SHP77 (cell line): ENCODE measurements around the gene IL17RB.

Source experiments
- DNase-seq, 2 experiments: peaks; one replicate each; lab custom pipeline; 2025; lab: John Stamatoyannopoulos, UW

IL17RB gene

DNA sequence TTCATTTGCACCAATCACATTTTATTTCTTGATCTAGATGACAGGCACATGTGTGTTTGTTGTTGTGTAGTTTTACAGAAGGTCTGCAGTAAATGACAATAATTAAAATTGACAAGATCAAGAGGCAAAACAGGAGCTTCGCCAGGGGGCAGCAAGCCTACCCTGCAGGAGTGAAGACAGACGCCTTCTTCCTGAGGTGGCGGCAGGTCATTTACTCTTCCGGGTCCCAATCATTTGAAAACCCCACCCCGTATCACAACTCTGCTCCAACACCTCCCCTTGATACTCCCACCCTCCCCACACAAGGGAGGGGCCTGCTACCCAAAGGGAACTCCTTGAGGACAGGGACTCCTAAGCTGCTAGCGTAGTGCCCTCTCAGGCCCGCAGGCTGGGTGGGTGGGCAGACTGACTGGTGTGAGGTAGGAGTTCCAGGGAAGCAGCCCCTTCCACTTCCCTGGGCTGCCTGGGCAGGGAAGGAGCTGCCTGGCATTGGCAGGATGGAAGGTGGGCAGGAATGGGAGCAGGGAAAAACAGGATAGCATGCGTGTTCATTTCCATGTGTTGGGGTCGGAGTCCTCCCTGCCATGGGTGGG, 13.2 kb upstream of the IL17RB start:
- no peak for DNase-seq

DNA sequence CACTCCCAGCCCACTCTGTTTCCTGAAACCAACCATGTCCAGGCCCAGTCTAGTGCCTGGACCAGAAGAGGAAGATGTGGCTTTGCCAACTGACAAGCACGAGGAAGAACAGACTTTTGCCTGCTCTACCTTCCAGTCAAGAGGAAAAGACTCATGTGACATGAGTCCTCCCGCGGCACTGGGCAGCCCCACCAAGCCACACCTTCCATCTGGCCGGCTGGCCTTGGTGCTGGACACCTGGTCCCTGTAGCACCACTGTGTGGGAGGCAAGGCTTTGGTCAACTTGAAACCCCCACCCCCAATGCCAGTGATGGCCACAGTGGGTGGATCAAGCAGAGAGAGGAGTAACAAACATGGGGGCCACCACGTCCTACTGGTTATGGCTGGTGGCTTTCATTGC, 12.7 kb upstream of the IL17RB start:
- no peak for DNase-seq

DNA sequence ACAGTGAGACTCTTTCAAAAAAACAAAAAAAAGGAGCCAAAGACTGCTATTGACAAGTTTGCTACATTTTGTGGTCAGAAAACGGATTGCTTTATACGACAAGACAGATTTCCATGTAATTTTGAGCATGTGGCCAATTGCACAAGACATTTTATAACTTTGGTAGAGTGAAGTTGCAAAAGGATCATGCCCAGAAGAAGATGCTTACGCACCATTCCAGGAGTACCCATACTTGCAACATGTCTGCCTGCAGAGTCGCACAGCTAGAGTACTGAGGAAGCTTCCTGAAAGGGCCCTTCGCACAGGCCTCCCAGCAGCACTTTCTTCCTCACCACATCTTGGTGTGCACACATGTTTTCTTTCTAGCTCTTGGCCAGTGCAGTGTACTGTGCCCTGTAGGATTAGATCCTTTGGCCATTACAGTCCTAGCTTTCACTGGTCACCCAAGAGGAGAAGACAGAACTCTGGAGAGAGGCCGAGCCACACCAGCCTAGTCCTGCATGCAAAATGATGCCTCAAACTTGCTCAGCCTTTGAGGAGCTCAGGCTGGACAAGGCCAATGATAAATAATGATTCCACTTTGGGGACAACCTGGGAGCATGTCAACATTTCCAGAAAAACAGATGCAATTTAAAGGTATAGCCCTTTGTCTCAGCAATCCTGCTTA, 11.8 kb upstream of the IL17RB start:
- DNase-seq = no peak

DNA sequence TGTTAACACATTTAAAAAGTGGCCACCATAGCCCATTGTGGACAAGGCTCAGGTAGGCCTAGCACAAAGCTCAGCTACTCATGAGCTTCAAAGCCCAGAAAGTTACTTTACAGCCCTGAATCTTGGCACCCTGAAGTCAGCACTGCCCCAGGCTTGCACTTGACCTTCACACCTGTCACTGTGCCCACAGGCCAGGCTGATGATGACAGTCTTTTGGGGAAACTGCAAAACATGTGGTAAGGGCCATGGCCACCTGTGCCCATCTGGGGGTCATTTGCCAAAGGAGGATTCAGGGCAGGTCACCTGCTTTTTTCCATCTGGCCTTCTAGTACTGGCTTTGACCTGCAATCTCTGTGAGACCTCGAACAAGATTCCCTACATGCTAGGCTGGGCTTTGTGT, 11.1 kb upstream of the IL17RB start:
- no peak for DNase-seq

DNA sequence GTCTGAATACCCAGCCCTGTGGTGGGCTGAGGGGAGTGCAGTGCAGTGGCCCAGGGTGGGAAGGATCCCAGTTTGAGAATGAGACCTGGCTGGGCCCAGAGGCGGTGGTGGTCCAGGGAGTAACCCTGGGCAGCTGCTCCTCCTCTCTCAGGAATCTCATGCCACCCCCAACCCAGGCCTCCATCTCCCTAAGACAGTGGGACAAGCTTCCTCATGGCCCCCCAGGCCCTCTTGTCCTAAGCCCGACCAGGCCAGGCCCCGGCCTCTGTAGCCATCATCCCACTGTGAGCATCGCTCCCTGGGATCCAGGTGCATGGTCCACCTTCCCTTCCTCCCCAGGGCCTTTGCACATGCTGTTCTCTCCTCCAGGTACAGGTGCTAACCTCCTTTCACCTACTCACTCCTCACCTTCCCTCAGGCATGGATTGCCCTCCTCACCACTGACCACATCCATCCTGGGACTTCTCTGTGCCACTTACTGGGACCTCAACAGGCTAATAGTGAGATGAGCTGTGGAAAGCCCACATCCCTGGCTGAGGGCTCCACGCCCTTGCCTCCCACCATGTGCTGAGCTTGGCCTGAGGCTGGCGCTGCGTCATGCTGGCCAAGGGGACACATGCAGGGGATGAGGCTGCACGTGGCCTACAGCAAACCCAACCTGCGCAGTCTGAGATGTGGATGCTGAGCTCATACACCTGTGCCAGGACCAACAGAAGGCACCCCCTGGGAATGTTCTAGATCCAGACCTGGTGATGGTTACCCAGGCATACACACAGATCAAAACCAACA, 10.1 kb upstream of the IL17RB start:
- DNase-seq = no peak

DNA sequence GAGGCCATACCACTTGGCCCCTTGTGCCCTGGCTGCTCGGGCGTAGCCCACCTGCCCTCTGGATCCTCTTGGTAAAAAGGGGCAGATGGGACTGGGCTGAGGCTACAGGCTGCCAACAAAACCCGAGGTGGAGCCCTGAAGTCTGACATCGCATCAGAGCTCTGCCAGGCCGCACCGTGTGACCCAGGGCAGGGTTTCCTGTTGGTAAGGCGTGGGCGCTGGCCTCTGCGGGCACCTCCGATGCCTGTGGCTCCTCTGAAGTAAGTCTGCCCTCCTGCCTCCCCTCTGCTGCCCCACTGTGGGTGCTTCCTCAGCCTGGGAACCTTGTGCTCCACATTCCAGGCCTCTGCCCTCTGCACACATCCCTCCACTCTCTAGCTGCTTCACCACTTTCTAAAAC, 9.0 kb upstream of the IL17RB start:
- no peak for DNase-seq

DNA sequence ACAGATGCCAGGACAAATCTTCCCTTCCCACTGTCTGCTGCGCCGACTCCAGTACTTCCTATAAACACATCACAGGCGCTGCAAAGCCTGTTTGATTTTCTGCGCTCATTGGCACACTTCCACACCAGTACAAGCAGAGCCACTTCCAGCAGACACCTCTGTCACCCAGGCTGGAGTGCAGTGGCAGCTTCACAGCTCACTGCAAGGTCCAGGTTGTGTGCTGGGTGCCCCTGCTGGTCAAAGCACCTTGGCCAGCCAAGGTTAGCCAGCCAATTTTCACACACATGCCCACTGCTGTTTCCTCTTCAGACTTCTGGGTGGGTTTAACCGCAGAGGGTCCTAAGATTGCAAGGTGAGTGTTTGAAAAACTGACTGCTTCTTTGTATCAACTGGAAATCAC, 5.1 kb upstream of the IL17RB start:
- peak; percentile 56 to 65 for DNase-seq

DNA sequence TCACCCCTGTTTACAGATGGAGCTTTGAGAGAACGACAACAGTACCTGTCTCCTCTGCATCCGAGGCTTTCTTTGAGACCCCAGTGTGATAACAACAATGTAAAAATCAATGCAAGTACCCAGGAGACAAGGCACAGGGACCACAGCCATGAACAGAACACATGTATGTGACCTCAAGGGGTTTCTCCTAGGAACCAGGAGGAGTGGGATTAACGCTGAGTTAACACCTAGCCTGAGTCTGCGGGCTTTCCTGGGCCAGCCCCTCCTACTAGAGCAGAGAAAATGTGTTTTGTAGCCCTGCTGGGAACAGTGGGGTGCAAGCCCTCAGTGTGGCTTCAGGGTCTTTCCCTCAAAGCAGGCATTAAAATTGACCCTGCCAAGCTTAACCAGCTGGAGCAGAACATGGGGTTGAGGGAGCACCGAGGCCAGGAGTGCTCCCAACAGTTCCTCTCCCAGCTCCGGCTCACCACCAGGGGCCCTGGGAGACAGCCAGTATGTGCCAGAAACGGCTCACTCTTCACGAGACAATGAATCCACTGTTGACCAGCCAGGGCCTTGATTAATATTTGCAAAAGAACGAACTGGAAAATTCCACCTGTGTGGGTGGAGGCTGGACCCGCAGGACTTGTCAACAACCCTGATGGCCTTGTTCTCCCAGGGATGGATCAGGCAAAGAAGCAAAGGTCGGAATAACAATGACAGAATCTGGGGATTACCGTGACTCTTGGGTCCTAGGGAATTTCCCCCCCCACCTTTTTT, 3.8 kb upstream of the IL17RB start:
- peak; percentile 58 to 61 for DNase-seq

DNA sequence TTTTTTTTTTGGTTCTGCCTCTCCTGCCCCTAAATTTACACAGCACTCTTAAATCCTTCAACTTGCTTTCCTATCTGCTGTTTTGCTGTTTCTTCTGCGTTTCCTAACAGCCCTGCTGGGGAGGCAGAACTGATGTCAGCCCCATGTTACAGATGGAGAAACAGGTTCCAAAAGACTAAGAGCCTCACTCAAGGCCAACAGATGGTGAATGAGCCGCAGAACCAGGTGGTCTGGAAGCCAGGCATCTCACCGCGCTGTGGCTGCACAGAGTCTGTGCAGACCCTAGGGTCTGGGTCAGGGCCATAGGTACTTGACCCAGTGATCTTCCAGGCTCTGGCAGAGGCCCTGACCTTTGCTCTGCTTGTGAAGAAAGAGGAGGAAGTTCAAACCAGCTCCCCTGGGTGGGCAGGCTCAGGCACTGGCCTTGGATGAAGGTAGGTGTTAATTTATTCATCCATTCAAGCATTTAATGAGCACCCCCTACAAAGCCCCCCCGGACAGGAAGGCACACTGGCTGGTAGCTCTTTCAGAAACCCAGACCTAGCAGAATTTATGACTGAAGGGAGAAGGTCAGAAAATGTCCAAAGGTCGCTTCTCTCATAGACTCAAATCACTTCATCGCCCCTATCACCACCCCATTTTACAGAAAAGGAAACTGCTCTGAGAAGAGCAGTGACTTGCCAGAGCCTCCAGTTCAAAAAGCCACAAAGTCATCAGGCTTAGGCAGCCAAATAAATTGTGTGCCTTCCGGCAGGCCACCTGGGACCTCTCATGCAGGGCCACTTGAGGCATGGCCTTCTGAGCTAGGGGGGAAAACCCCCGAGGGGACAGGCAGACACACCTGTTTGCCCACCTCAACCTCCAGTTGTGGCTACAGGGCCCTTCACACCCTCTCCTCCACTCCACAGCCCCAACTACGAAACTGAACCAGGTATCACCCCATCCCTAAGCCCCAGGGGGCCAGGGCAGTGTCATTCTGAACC, 2.9 kb upstream of the IL17RB start:
- DNase-seq = no peak

DNA sequence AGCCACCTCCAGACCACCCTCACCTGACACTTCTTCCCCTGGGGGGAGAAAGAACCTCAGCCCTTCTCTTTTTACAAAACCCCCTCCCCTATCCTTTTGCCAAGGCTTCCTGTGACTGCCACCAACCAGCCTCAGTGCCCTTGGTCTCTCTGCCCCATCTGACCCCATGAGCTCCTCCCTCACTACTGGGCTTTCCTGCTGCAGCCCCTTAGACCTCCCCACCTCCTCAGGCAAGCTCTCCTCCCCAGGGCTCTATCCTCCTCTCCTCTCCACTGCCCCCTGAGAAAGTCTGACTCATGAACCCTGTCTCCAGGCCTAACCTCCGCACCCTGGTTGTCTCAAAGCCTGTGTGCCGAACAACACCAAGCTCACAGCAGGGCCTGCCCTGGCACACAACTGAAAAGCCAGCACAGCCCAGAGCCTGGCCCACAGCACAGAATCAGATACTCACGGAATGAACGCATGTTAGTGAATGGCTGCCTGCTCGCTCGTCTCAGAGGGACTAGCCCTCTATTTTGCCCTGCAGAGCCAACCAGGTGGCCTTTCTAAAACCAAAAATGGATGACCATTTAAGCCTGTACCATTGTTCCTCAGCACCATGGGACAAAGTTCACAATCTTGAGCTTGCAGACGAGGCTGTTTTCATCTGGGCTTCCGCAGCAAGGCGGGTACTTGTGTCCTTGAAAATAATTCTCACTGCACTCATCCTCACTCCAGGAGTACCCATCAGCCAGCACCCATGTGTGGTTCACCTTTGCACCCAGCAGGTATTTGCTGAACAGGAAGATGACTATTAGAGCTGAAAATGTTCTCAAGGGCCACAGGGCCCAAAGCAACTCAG, 1.9 kb upstream of the IL17RB start:
- DNase-seq = no peak

DNA sequence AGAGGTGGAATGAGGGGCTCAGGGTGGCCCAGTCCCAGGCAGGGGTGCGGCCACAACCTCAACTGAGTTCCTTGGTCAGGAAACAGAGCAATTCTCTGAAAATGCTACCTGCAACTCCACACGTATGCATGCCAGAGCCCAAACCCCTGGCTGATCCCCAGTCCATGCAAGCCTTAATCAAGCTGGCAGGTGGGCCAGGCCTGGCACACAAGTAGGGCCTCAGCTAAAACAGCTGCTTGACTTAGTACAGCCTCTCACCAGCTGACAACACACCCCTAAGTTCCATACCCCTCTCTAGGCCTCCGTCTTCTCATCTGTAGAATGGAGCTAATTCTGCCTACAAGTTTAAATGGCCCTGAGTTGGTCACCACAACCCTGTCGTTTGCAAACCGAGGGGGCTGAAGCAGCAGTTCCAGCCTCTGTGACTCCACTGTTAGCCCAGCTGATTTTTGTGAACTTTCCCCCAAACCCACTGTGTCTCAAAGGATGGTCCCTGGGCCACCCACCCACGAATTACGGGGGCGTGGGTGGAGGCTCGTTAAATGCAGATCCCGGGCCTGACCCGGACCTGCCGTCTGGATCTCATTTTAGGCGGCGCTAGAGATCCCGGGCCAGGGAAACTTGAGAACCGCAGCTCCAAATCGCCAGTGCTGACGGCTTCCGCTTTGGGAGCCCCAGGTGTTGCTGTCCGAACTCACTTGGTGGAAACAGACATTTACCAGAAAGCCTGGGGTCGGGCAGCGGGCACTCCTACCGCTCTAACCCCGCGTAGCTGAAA, 1.1 kb upstream of the IL17RB start:
- DNase-seq = no peak

DNA sequence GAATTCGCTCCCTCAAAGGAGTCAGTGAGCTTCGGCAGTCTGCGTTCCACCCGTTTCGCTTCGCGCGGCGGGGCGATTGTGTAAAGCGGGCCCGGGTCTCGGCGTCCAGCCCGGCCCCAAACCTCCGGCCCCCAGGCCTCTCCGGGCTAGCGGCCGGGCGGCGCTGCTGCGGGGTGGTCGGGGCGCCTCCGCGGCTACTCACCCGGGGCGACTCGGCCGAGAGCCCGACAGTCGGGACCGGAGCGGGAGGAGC, 561 bp upstream of the IL17RB start:
- DNase-seq = no peak

DNA sequence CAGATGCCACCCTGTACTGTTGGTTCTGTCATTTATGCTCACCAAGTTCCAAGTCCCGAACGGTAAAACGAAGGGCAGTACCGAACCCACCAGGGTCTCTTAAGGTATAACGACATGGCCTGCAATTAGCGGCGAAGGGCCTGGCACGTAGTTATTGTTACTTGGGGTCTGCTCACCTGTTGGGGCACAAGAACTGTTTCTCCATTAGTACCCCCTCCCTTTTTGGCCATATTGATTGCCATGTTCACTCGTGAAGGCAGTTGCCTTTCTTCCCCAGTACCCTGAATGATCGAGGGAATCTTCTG, 435 bp downstream of the IL17RB start:
- DNase-seq = no peak

DNA sequence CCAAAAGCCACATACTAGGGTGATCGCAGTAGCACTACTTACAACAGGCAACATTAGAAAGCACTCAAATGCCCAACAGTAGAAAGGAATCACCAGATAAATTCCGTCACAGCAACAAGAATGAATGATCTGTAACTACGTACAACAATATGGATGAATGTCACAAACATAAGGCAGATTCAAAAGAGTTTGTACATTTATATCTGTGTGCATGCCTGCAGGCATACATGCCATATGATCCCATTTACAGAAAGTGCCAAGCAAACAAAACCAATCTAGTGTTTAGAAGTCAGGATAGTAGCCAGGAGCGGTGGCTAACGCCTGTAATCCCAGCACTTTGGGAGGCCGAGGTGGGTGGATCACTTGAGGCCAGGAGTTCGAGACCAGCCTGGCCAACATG, 3.5 kb downstream of the IL17RB start:
- no peak for DNase-seq

DNA sequence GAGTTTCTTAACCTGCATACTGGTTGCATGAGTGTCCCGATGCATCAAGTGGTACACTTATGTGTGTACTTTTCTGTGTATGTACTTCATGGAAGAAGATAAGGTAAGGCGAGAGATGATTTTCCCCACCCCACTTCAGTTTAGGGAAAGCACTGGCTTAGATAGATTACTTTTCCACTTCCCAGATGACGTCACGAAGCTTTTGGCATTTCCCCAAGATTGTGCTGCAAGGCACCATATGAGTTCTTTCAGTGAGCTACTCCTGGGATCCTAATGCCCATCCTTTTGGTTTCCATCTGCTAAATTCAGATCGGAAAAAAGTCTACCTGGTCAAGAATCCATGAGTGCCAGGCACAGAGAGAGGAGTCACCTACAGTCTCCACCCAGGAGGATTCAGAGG, 4.5 kb downstream of the IL17RB start:
- peak in 1 of 2 experiments; percentile 9 for DNase-seq

DNA sequence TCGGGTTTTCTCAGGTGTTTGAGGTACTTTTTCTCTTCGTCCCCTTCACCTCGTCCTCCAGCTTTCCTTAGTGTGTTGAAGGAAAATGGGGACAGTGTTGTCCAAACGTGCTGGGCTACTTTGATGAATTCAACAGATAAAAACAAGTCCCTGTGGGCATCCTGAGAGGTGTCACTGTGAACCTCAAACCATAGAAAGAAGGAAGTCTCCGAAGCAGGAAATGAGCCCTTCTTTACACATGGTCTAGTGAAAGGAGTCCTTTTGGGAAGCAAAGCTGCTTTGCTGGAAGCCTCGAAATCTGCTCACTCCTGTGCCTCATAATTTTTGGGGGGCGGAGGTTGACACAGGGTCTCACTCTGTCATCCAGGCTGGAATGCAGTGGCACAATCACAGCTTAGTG, 10.6 kb downstream of the IL17RB start:
- no peak for DNase-seq

DNA sequence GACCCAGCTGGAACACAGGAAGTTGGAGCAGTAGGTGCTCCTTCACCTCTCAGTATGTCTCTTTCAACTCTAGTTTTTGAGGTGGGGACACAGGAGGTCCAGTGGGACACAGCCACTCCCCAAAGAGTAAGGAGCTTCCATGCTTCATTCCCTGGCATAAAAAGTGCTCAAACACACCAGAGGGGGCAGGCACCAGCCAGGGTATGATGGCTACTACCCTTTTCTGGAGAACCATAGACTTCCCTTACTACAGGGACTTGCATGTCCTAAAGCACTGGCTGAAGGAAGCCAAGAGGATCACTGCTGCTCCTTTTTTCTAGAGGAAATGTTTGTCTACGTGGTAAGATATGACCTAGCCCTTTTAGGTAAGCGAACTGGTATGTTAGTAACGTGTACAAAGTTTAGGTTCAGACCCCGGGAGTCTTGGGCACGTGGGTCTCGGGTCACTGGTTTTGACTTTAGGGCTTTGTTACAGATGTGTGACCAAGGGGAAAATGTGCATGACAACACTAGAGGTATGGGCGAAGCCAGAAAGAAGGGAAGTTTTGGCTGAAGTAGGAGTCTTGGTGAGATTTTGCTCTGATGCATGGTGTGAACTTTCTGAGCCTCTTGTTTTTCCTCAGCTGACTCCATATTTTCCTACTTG, 11.9 kb downstream of the IL17RB start:
- no peak for DNase-seq

DNA sequence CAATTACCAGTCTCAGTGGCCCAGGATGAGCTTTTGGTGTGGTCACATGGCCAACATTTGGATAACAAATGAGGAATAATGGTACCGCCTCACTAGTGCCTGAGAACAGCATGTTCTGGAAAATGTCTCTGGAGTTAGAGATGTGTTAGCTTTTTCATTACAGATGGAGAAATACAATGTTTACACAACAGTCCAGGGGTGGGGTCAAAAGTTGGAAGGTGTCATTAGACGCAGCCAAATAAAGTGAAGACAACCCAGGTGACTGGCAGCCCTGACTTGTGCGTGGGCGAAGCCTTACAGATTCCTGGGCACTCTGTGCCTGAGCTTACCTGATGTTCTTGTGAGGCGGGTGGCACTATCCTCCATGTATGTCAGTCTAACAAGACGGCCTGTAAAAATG, 12.8 kb downstream of the IL17RB start:
- DNase-seq = no peak

DNA sequence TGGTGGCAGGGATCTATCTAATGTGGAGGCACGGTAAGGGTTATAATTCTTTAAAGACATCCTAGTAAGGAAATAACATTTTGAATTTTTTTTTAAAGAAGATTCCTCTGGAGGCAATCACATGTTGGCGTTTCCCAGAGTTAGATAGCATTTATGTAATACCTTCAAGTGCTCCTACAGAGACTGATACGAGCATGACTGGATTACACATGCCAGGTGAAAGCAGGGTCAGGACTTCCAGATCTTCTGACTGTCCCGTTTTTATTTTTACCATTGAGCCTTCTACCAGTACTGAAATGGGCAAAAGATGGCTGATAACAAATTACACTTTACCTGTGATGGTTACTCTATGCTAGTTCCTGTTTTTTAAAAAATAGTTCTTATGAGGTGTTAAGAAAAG, 13.8 kb downstream of the IL17RB start:
- DNase-seq = no peak

DNA sequence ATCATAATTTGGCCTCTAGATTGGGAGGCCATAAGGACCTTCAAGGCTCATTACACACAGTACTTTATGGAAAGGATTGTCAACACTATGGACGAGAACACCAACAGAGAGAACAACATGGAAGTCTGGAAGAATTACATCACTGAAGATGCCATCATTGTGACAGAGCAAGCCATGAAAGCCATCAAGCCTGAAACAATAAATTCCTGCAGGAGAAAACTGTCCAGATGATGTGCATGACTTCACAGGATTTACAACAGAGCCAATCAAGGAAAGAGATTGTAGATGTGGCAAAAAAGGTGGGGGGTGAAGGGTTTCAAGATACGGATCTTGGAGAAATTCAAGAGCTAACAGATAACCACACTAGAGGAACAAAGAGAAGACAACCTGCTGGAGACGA, 15.9 kb downstream of the IL17RB start:
- DNase-seq = no peak
